ENCODE measurements around the gene HCN1. TPM values are rescaled to one million over a fixed set of nuclear protein-coding genes. Genes with fewer than 3 reads are reported as not detected.
"Not testable (repeated sequence)": the region's sequence is repeated elsewhere in the genome, so short reads cannot be mapped to it uniquely, and the experiment has no call there.

HCN1 gene
- total RNA-seq, 1 donor from 2014 or later: not detected

GRCh38 chr5:45617859-45618416, 78.2 kb downstream of the HCN1 start:
- no peak for TF ChIP-seq CTCF (IDR thresholded peaks at IDR 0.05; ENCODE audit: insufficient read depth, low read length, poor library complexity, severe bottlenecking)
- DNase-seq (ENCODE audit: low read depth): no peak
- H3K36me3 ChIP-seq (ENCODE audit: control insufficient read depth, insufficient read depth, low read length): no peaks in the 10 kb centered on the region
- H3K4me3 ChIP-seq (ENCODE audit: low read depth, low read length): no peak overlapping the region
- H3K27me3 ChIP-seq (ENCODE audit: control insufficient read depth, insufficient read depth, low read length): no peaks in the 10 kb centered on the region

- no peak for TF ChIP-seq CTCF (IDR thresholded peaks at IDR 0.05; ENCODE audit: insufficient read depth, low read length, poor library complexity, severe bottlenecking)
- no peak for DNase-seq (ENCODE audit: low read depth)
- H3K27me3 ChIP-seq (ENCODE audit: control insufficient read depth, insufficient read depth, low read length): no peaks in the 10 kb centered on the region
- H3K36me3 ChIP-seq (ENCODE audit: control insufficient read depth, insufficient read depth, low read length): no peaks in the 10 kb centered on the region
- H3K4me3 ChIP-seq (ENCODE audit: low read depth, low read length): no peak overlapping the region
Observed at GRCh38 chr5:45609661-45610060, 86.5 kb downstream of the HCN1 start.

GRCh38 chr5:45604092-45604491, 92.1 kb downstream of the HCN1 start:
- Histone ChIP-seq H3K36me3 (ENCODE audit: control insufficient read depth, insufficient read depth, low read length) (no peaks in the 10 kb centered on the region), H3K27me3 (ENCODE audit: control insufficient read depth, insufficient read depth, low read length) (no peaks in the 10 kb centered on the region), H3K4me3 (ENCODE audit: low read depth, low read length) (no peak overlapping the region)
- DNase-seq (ENCODE audit: low read depth): no peak
- TF ChIP-seq CTCF (IDR thresholded peaks at IDR 0.05; ENCODE audit: insufficient read depth, low read length, poor library complexity, severe bottlenecking): no peak

- no peak for TF ChIP-seq CTCF (IDR thresholded peaks at IDR 0.05; ENCODE audit: insufficient read depth, low read length, poor library complexity, severe bottlenecking)
- DNase-seq (ENCODE audit: low read depth): no peak
- Histone ChIP-seq H3K4me3 (ENCODE audit: low read depth, low read length) (no peak overlapping the region), H3K27me3 (ENCODE audit: control insufficient read depth, insufficient read depth, low read length) (no peaks in the 10 kb centered on the region), H3K36me3 (ENCODE audit: control insufficient read depth, insufficient read depth, low read length) (no peaks in the 10 kb centered on the region)
Observed at GRCh38 chr5:45601424-45601823, 94.8 kb downstream of the HCN1 start.

GRCh38 chr5:45596320-45596719, 99.9 kb downstream of the HCN1 start:
- Histone ChIP-seq H3K4me3 (ENCODE audit: low read depth, low read length) (no peak overlapping the region), H3K27me3 (ENCODE audit: control insufficient read depth, insufficient read depth, low read length) (no peaks in the 10 kb centered on the region), H3K36me3 (ENCODE audit: control insufficient read depth, insufficient read depth, low read length) (no peaks in the 10 kb centered on the region)
- no peak for TF ChIP-seq CTCF (IDR thresholded peaks at IDR 0.05; ENCODE audit: insufficient read depth, low read length, poor library complexity, severe bottlenecking)
- DNase-seq (ENCODE audit: low read depth): no peak

- not testable (repeated sequence) for H3K36me3 ChIP-seq (ENCODE audit: control insufficient read depth, insufficient read depth, low read length); H3K4me3 ChIP-seq (ENCODE audit: low read depth, low read length); H3K27me3 ChIP-seq (ENCODE audit: control insufficient read depth, insufficient read depth, low read length); DNase-seq (ENCODE audit: low read depth)
Observed at GRCh38 chr5:45586001-45586400, 110.2 kb downstream of the HCN1 start.

All from kidney epithelial cell (primary cell).